D721Med (cell line): Measurements from ENCODE around the gene CD302.

ENCODE experiments used
- DNase-seq: peaks from one replicate; pipeline ENCODE4 v3.0.0; 2011; ENCODE audit warnings: low spot score; ENCODE audit not compliant: insufficient read length
- FAIRE-seq: peaks from 2 replicates; lab custom pipeline; 2011; peaks lifted over from hg19 to GRCh38; lab: Jason Lieb, UNC
- CTCF ChIP-seq: IDR thresholded peaks from 2 replicates; pipeline ENCODE4 v1.5.1; 2012; ENCODE audit warnings: mild to moderate bottlenecking, control low read depth; ENCODE audit not compliant: insufficient read depth; ENCODE audit errors: missing control alignments

CD302 gene

GRCh38 chr2:159773426-159773825, 24.6 kb downstream of the CD302 start:
- FAIRE-seq (no peak), DNase-seq (no peak)
- no peak for TF ChIP-seq CTCF

GRCh38 chr2:159769147-159769546, 28.9 kb downstream of the CD302 start:
- DNase-seq (no peak), FAIRE-seq (no peak)
- TF ChIP-seq CTCF: no peak

GRCh38 chr2:159762075-159762474, 35.9 kb downstream of the CD302 start:
- FAIRE-seq (no peak), DNase-seq (no peak)
- TF ChIP-seq CTCF: no peak

- DNase-seq (no peak), FAIRE-seq (no peak)
- TF ChIP-seq CTCF: no peak
Observed at GRCh38 chr2:159760326-159760725, 37.7 kb downstream of the CD302 start.

- FAIRE-seq (no peak), DNase-seq (no peak)
- TF ChIP-seq CTCF: no peak
Observed at GRCh38 chr2:159759577-159759976, 38.4 kb downstream of the CD302 start.

- FAIRE-seq: peak; percentile 81
- DNase-seq: no peak
Observed at GRCh38 chr2:159758686-159759085, 39.3 kb downstream of the CD302 start.

GRCh38 chr2:159758239-159758638, 39.8 kb downstream of the CD302 start:
- TF ChIP-seq CTCF: no peak
- FAIRE-seq: no peak

More at GRCh38 chr2:159758686-159759085, 39.3 kb downstream of the CD302 start:
- TF ChIP-seq CTCF: no peak

More at GRCh38 chr2:159758239-159758638, 39.8 kb downstream of the CD302 start:
- DNase-seq: no peak
